GM13976 (cell line): ENCODE results near the gene HNRNPUL1.

ENCODE experiments used
- DNase-seq: peaks from one replicate; pipeline ENCODE4 v3.0.0; 2012; ENCODE audit warnings: low spot score
- in situ Hi-C: fragments of 300-500 bp; cut with MboI; formaldehyde crosslinking; loops from one replicate; pipeline ENCODE4 v1.12.0; 2022; ENCODE audit warnings: low sequenced_read_pairs, mixed read lengths, inconsistent platforms; ENCODE audit not compliant: unreplicated experiment
- TF ChIP-seq, protein P1 (sequence below): IDR thresholded peaks from 2 replicates; pipeline ENCODE4 v1.5.1; 2012; ENCODE audit warnings: borderline replicate concordance, mild to moderate bottlenecking; ENCODE audit not compliant: insufficient read depth; ENCODE audit errors: extremely low read depth, missing control alignments, control extremely low read depth

HNRNPUL1 gene

DNA sequence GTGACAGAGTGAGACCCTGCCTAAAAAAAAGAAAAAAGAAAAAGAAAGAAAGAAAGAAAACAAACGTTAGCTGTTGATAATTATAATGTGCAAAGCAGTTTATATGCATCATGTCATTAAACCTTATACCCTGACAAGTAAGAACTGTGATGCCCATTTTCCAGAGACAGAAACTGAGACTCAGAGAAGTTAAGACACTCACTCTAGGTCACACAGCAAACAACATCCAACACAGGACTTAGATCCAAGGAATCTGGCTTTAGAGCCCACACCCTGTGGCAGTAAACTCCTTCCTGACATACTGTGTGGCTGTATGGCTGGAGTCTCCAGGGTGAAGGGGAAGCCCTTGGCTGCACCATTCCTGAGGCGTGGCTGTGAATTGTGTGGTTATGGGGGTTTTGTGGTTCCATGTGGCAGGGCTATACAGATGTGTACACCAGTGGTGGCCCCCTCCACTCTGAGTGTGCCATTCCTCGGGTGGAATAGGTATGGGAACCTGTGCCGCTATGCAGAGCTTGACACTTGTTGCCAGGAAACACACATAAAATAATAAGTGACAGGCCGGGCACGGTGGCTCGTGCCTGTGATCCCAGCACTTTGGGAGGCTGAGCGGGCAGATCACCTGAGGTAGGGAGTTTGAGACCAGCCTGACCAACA is 29.5 kb upstream of the HNRNPUL1 start:
- no peak for DNase-seq
- in situ Hi-C loops: no loop called here
- TF ChIP-seq, protein P1, sequence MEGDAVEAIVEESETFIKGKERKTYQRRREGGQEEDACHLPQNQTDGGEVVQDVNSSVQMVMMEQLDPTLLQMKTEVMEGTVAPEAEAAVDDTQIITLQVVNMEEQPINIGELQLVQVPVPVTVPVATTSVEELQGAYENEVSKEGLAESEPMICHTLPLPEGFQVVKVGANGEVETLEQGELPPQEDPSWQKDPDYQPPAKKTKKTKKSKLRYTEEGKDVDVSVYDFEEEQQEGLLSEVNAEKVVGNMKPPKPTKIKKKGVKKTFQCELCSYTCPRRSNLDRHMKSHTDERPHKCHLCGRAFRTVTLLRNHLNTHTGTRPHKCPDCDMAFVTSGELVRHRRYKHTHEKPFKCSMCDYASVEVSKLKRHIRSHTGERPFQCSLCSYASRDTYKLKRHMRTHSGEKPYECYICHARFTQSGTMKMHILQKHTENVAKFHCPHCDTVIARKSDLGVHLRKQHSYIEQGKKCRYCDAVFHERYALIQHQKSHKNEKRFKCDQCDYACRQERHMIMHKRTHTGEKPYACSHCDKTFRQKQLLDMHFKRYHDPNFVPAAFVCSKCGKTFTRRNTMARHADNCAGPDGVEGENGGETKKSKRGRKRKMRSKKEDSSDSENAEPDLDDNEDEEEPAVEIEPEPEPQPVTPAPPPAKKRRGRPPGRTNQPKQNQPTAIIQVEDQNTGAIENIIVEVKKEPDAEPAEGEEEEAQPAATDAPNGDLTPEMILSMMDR: no peak

DNA sequence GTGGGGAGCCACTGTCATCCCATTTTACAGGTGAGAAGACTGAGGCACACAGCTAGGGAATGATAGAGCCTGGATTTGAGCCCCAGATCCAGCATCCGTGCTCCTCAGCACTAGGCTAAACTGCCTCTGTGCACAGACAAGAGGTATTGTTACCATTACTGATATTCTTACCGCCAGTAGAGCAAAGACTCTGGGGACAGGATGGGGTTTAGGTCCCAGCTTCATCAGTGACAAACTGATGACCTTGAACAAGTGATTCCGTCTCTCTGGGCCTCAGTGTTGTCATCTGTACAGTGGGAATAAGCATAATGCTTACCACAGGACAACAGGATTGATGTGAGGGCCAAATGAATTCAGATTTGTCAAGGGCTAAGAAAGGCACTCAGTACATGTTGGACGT is 28.7 kb upstream of the HNRNPUL1 start:
- DNase-seq: no peak
- in situ Hi-C loops: no loop called here
- TF ChIP-seq, protein P1: no peak

DNA sequence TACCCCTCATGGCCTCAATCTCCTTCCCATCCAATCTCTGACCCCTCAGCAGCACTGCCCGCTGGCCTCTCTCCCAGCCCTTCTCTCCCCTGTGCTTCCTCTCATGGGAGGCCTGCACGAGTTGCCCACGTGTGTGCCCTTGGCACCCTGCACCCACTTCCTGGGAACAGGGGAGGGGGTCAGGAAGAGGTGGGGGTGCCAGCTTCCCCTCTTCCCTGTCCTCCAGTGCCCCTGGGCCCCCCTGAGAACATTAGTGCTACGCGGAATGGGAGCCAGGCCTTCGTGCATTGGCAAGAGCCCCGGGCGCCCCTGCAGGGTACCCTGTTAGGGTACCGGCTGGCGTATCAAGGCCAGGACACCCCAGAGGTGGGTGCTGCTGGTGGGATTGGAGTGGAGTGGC is 25.9 kb upstream of the HNRNPUL1 start:
- in situ Hi-C loops: no loop called here
- TF ChIP-seq, protein P1: no peak
- no peak for DNase-seq

DNA sequence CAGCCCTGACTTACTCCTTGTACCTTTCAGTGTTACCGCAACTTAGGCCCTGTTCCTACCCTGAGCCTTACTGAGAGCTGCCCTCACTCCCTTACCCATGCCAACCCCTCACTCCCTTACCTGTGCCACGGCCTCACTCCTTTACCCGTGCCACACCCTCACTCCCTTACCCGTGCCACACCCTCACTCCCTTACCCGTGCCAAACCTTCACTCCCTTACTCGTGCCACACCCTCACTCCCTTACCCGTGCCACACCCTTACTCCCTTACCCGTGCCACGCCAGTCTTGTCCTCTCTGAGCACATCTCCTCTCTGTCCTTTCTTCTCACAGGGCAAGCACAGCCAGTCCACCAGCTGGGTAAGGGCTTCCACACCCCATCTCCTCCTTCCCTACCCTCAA is 24.8 kb upstream of the HNRNPUL1 start:
- TF ChIP-seq, protein P1: no peak
- in situ Hi-C loops: no loop called here
- DNase-seq: no peak

DNA sequence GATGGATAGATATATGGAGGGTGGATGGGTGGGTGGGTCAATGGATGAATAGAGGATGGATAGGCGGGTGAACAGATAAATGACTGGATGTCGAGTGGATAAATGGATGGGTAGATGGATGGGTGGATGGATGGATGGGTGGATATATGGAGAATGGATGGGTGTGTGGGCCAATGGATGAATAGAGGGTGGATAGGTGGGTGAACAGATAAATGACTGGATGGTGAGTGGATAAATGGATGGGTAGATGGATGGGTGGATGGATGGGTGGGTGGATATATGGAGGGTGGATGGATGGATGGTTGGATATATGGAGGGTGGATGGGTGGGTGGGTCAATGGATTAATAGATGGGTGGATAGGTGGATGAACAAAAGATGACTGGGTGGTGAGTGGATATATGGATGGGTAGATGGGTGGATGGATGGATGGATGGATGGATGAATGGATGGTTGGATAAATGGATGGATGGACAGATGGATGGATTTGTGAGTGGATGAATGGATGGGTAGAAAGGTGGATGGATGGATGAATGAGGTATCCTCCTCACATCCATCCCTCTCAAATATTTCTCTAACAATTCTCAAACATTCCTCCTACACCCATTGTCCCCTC is 24.1 kb upstream of the HNRNPUL1 start:
- TF ChIP-seq, protein P1: no peak
- in situ Hi-C loops: no loop called here
- DNase-seq: no peak

DNA sequence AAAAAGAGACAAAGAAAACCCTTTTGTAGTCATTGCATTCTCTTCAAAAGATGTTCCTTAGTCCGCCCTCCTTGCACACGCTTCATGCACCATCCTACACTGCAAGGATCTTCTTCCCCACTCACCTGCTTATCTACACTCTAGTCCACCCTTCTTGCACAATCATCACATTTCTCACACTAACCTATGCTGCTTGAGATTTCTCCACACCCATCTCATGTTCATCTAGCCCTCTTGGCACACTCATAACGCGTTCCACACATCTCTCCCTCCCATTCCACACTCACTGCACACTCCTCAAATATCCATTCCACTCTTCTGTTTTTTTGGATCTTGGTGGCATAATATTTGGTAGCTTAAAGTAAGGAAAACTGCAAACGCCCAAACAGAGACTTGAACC is 22.3 kb upstream of the HNRNPUL1 start:
- in situ Hi-C loops: no loop called here
- TF ChIP-seq, protein P1: no peak

More for the DNA sequence above, 22.3 kb upstream of the HNRNPUL1 start:
- no peak for DNase-seq
